Gastrocnemius medialis (tissue), 4 donors: ENCODE measurements around the gene CFDP1. TPM values are rescaled to one million over a fixed set of nuclear protein-coding genes. Genes with fewer than 3 reads are reported as not detected.

Source experiments
- ATAC-seq, 2 donors: fragments of 150-250 bp; one replicate each; pipeline ENCODE4 v1.9.1; 2016
- DNase-seq, 2 donors: peaks; one replicate each; pipeline ENCODE4 v3.0.0-alpha.2; 2019
- H3K27ac ChIP-seq, 4 donors: fragments of 200-600 bp; sonication (generic); 1 replicate in 1 of 4; 2 replicates in 3 of 4; pipeline ENCODE4 v1.5.1; 2016 to 2018; ENCODE audit warnings: mild to moderate bottlenecking in 2 of 4, moderate library complexity in 1 of 4
- H3K27me3 ChIP-seq, 3 donors: fragments of 200-600 bp; sonication (generic) in 2 of 3; 1 replicate in 1 of 3; 2 replicates in 2 of 3; pipeline versions ENCODE4 v1.5.1 to v1.6.0; 2016 to 2019; ENCODE audit warnings: mild to moderate bottlenecking in 1 of 3, moderate library complexity in 1 of 3
- H3K36me3 ChIP-seq, 2 donors: fragments of 200-600 bp; sonication (generic) in 1 of 2; one replicate each; pipeline ENCODE4 v1.5.1; 2017 to 2018
- H3K4me1 ChIP-seq, 2 donors: fragments of 200-600 bp; sonication (generic) in 1 of 2; one replicate each; pipeline ENCODE4 v1.5.1; 2016 to 2017; ENCODE audit warnings: mild to moderate bottlenecking in 2 of 2
- H3K4me3 ChIP-seq, 4 donors: fragments of 200-600 bp; sonication (generic) in 3 of 4; 1 replicate in 1 of 4; 2 replicates in 3 of 4; pipeline ENCODE4 v1.5.1; 2016 to 2019; ENCODE audit warnings: mild to moderate bottlenecking in 2 of 4
- H3K9me3 ChIP-seq, 3 donors: fragments of 200-600 bp; sonication (generic) in 2 of 3; 1 replicate in 1 of 3; 2 replicates in 2 of 3; pipeline ENCODE4 v1.5.1; 2016 to 2019
- POLR2A ChIP-seq, 2 donors: fragments of 450-650 bp; IDR thresholded peaks; one replicate each; pipeline ENCODE4 v1.6.1; 2017; ENCODE audit warnings: antibody characterized with exemption in 2 of 2, mild to moderate bottlenecking in 2 of 2, moderate library complexity in 2 of 2
- in situ Hi-C, 4 donors: fragments of 200-750 bp; cut with MboI; loops; one replicate each; pipeline versions ENCODE4 v1.15.0 to v1.8.0; 2017; ENCODE audit warnings: low sequenced_read_pairs in 4 of 4
- intact Hi-C: fragments of 100-400 bp; cut with DNase I; formaldehyde crosslinking; loops from one replicate; pipeline ENCODE4 v1.15.1; 2023; ENCODE audit warnings: low total_unique reads
- total RNA-seq, 4 donors: library from RNA; depleted of rRNA; stranded (reverse); fragments of >200 nt; gene quantifications; one replicate each; pipeline versions ENCODE4 v1.1.0 to v1.2.3, GENCODE V29; 2016
- TF ChIP-seq, protein P1 (sequence below), 5 experiments: fragments of 450-650 bp in 3 of 5; fragments of 200-600 bp in 2 of 5; sonication (generic) in 2 of 5; IDR thresholded peaks in 4 of 5; conservative IDR thresholded peaks in 1 of 5; 1 replicate in 4 of 5; 2 replicates in 1 of 5; pipeline ENCODE4 v1.5.1; 2016 to 2019; ENCODE audit warnings: antibody characterized with exemption in 5 of 5, mild to moderate bottlenecking in 3 of 5, moderate library complexity in 3 of 5

The CFDP1 gene
- total RNA-seq, 4 donors from 2014 or later: 20.4 to 28.6 (median 24.2) TPM

DNA sequence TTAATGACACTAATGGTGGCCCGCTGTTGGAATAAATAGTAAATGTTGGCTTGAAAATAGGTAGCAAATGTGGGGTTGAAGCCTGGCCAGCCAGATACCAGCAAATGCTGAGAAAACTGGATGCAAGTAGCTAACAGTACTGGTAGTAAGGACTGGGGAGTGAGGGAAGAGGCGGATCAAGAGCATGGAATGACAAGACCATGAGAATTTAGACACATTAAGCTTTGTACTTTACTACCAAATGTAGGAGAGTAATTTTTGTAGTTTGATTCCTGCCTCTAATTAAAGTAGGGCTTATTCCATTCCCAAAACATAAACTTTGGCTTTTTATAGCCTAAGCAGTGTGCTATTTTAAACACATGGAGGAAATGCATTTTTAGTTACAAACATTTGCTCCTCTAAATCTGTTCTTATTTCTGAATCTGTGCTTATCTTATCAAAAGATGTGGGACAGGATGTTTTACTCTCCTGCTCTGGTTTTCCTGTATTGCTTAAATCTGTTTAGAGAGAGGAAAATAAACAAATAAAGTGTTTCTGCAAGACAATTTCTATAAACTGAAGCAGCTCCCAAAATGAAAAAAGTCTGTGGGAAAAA lies 44.1 kb downstream of the CFDP1 start:
- H3K9me3 ChIP-seq: no peaks in the 10 kb centered on the region
- no peak overlapping the region for H3K4me3 ChIP-seq
- in situ Hi-C loops (loop anchor here in 3 of 4 donors (5.0 to 25.0 kb wide), 4 partner anchors 84 to 402 kb away; partner anchors contain the start of genes WDR59 (in 1 of the 3) and ZNRF1 (in 1 of the 3)), intact Hi-C loops (loop anchor here (5.0 kb wide), 1 partner anchor 82 kb away; no protein-coding TSS in a partner anchor)
- TF ChIP-seq, protein P1, sequence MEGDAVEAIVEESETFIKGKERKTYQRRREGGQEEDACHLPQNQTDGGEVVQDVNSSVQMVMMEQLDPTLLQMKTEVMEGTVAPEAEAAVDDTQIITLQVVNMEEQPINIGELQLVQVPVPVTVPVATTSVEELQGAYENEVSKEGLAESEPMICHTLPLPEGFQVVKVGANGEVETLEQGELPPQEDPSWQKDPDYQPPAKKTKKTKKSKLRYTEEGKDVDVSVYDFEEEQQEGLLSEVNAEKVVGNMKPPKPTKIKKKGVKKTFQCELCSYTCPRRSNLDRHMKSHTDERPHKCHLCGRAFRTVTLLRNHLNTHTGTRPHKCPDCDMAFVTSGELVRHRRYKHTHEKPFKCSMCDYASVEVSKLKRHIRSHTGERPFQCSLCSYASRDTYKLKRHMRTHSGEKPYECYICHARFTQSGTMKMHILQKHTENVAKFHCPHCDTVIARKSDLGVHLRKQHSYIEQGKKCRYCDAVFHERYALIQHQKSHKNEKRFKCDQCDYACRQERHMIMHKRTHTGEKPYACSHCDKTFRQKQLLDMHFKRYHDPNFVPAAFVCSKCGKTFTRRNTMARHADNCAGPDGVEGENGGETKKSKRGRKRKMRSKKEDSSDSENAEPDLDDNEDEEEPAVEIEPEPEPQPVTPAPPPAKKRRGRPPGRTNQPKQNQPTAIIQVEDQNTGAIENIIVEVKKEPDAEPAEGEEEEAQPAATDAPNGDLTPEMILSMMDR (IDR thresholded peaks at IDR 0.05 in 4 of 5, conservative IDR thresholded peaks at IDR 0.05 in 1 of 5): no peak
- no peak for TF ChIP-seq POLR2A (IDR thresholded peaks at IDR 0.05)
- peaks cover 0 to 3% of the 10 kb centered on the region in 2 donors for H3K4me1 ChIP-seq
- H3K27ac ChIP-seq: peak overlapping the region in 2 of 4 donors; percentile 14 to 51
- H3K36me3 ChIP-seq: peaks cover 0 to 34% of the 10 kb centered on the region in 2 donors
- ATAC-seq (no peak), DNase-seq (no peak)
- H3K27me3 ChIP-seq: no peaks in the 10 kb centered on the region

- Histone ChIP-seq H3K4me3 (no peak overlapping the region), H3K27ac (no peak overlapping the region), H3K27me3 (no peaks in the 10 kb centered on the region), H3K4me1 (peaks cover 0 to 3% of the 10 kb centered on the region in 2 donors), H3K36me3 (peaks cover 0 to 27% of the 10 kb centered on the region in 2 donors), H3K9me3 (no peaks in the 10 kb centered on the region)
- in situ Hi-C loops: loop anchor here in 3 of 4 donors (5.0 to 25.0 kb wide), 4 partner anchors 83 to 401 kb away; partner anchors contain the start of genes WDR59 (in 1 of the 3) and ZNRF1 (in 1 of the 3)
- DNase-seq (no peak), ATAC-seq (no peak)
- TF ChIP-seq POLR2A (IDR thresholded peaks at IDR 0.05): no peak
- TF ChIP-seq, protein P1 (IDR thresholded peaks at IDR 0.05 in 4 of 5, conservative IDR thresholded peaks at IDR 0.05 in 1 of 5): no peak
- intact Hi-C loops: loop anchor here (5.0 kb wide), 1 partner anchor 81 kb away; no protein-coding TSS in a partner anchor
These were observed 45.4 kb downstream of the CFDP1 start for GRCh38 chr16:75387951-75388350.

GRCh38 chr16:75385507-75386152 lies 47.7 kb downstream of the CFDP1 start:
- no peak overlapping the region for H3K4me3 ChIP-seq
- no peaks in the 10 kb centered on the region for H3K27me3 ChIP-seq
- ATAC-seq (peak; percentile 60 to 64), DNase-seq (no peak)
- no peaks in the 10 kb centered on the region for H3K9me3 ChIP-seq
- in situ Hi-C loops (loop anchor here in 3 of 4 donors (5.0 to 25.0 kb wide), 4 partner anchors 81 to 398 kb away; partner anchors contain the start of genes WDR59 (in 1 of the 3) and ZNRF1 (in 1 of the 3)), intact Hi-C loops (loop anchor here (1.0 to 5.0 kb wide), 3 partner anchors 78 to 186 kb away; no protein-coding TSS in a partner anchor)
- H3K4me1 ChIP-seq: peaks cover 3 to 4% of the 10 kb centered on the region in 2 donors
- TF ChIP-seq POLR2A (IDR thresholded peaks at IDR 0.05): no peak
- TF ChIP-seq, protein P1 (IDR thresholded peaks at IDR 0.05 in 4 of 5, conservative IDR thresholded peaks at IDR 0.05 in 1 of 5): peak; percentile 73 to 94 (median 77)
- H3K36me3 ChIP-seq: peaks cover 0 to 12% of the 10 kb centered on the region in 2 donors
- peak overlapping the region in 1 of 4 donors; percentile 11 for H3K27ac ChIP-seq

DNA sequence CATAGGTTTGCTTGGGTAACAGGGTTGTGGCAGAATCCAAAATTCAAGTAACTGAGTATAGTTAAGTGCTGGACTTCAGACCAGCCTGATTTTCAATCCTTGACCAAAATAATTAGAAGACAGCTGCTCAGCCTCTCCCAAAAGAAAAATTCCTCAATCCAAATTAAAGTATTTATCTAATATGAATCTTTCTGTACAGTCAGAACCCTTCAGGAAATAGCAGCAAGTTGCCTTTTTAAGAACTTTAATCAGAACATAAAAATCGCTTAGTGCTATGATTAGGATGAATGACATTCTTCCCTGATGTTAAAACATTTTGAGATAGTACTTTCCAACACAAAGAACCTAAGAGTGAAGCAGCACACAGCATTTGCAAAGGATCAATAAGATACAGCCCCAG lies 50.2 kb downstream of the CFDP1 start:
- Histone ChIP-seq H3K9me3 (no peaks in the 10 kb centered on the region), H3K4me1 (peaks cover 3 to 4% of the 10 kb centered on the region in 2 donors), H3K4me3 (no peak overlapping the region), H3K27ac (no peak overlapping the region), H3K36me3 (peaks cover 0 to 4% of the 10 kb centered on the region in 2 donors), H3K27me3 (no peaks in the 10 kb centered on the region)
- no peak for DNase-seq
- TF ChIP-seq POLR2A (IDR thresholded peaks at IDR 0.05): no peak
- TF ChIP-seq, protein P1 (IDR thresholded peaks at IDR 0.05 in 4 of 5, conservative IDR thresholded peaks at IDR 0.05 in 1 of 5): no peak
- in situ Hi-C loops: loop anchor here in 3 of 4 donors (5.0 to 25.0 kb wide), 3 partner anchors 78 to 396 kb away; partner anchors contain the start of genes WDR59 (in 1 of the 3) and ZNRF1 (in 1 of the 3)
- ATAC-seq: no peak
- intact Hi-C loops: no loop called here
